GM23248 (cell line): Measurements from ENCODE around the gene TMEM72. TPM values are rescaled to one million over a fixed set of nuclear protein-coding genes. Genes with fewer than 3 reads are reported as not detected.

ENCODE experiments used
- DNase-seq: peaks from one replicate; pipeline ENCODE4 v3.0.0-alpha.2; 2015
- H2AFZ ChIP-seq: fragments of 200-600 bp; sonication (generic); 2 replicates; pipeline ENCODE4 v1.6.1; 2016; ENCODE audit warnings: antibody characterized with exemption
- H3F3A ChIP-seq: fragments of 200-600 bp; sonication (generic); 2 replicates; pipeline ENCODE4 v1.6.1; 2016; ENCODE audit warnings: mild to moderate bottlenecking, antibody characterized with exemption, mixed run types; ENCODE audit not compliant: insufficient read depth
- H3K27ac ChIP-seq: fragments of 200-600 bp; sonication (generic); 2 replicates; pipeline ENCODE4 v1.5.1; 2016; ENCODE audit warnings: mild to moderate bottlenecking
- H3K27me3 ChIP-seq: fragments of 200-600 bp; sonication (generic); replicated peaks from 2 replicates; pipeline ENCODE4 v1.6.1; 2016; ENCODE audit warnings: mild to moderate bottlenecking; ENCODE audit not compliant: insufficient read depth
- H3K36me3 ChIP-seq: fragments of 200-600 bp; sonication (generic); 2 replicates; pipeline ENCODE4 v1.6.1; 2016; ENCODE audit warnings: low read depth, mild to moderate bottlenecking
- H3K4me1 ChIP-seq: fragments of 200-600 bp; sonication (generic); 2 replicates; pipeline ENCODE4 v1.6.1; 2016; ENCODE audit warnings: mild to moderate bottlenecking; ENCODE audit not compliant: insufficient read depth
- H3K4me2 ChIP-seq: fragments of 200-600 bp; sonication (generic); one replicate; pipeline ENCODE4 v1.6.1; 2016; ENCODE audit warnings: mild to moderate bottlenecking; ENCODE audit not compliant: unreplicated experiment
- H3K4me3 ChIP-seq: fragments of 200-600 bp; sonication (generic); 2 replicates; pipeline ENCODE4 v1.5.1; 2016; ENCODE audit warnings: mild to moderate bottlenecking
- H3K79me2 ChIP-seq: fragments of 200-600 bp; sonication (generic); 2 replicates; pipeline ENCODE4 v1.6.1; 2016; ENCODE audit warnings: mild to moderate bottlenecking; ENCODE audit not compliant: insufficient read depth
- H3K9ac ChIP-seq: fragments of 200-600 bp; sonication (generic); 2 replicates; pipeline ENCODE4 v1.6.1; 2016; ENCODE audit warnings: mild to moderate bottlenecking
- H3K9me2 ChIP-seq: fragments of 200-600 bp; sonication (generic); 2 replicates; pipeline ENCODE4 v1.6.1; 2016; ENCODE audit warnings: mixed run types, mild to moderate bottlenecking, moderate library complexity; ENCODE audit not compliant: insufficient read depth
- H3K9me3 ChIP-seq: fragments of 200-600 bp; sonication (generic); one replicate; pipeline ENCODE4 v1.6.1; 2017; ENCODE audit warnings: low read depth
- H4K20me1 ChIP-seq: fragments of 200-600 bp; sonication (generic); 2 replicates; pipeline ENCODE4 v1.6.0; 2016; ENCODE audit not compliant: insufficient read depth
- EZH2 ChIP-seq: fragments of 200-600 bp; sonication (generic); IDR thresholded peaks from 2 replicates; pipeline ENCODE4 v1.6.1; 2018; ENCODE audit warnings: antibody characterized with exemption, mild to moderate bottlenecking; ENCODE audit not compliant: insufficient read depth, poor library complexity, severe bottlenecking
- EZH2phosphoT487 ChIP-seq: fragments of 200-600 bp; sonication (generic); IDR thresholded peaks from 2 replicates; pipeline ENCODE4 v1.6.1; 2018; ENCODE audit warnings: antibody characterized with exemption, moderate library complexity, mild to moderate bottlenecking, low read depth; ENCODE audit not compliant: insufficient read depth
- WGBS, 2 experiments: methylation state at CpG; one replicate each; pipeline ENCODE4 v1.1.6; 2015 to 2017; ENCODE audit warnings: low lambda C conversion rate in 2 of 2, low coverage in 1 of 2; ENCODE audit errors: missing lambda C conversion rate in 2 of 2; 5-methylcytosine and 5-hydroxymethylcytosine counted together
- in situ Hi-C: fragments of 300-500 bp; cut with MboI; formaldehyde crosslinking; loops from 2 replicates; pipeline ENCODE4 v1.15.0; 2020
- polyA plus RNA-seq: library from polyadenylated mRNA; unstranded; fragments of >200 nt; fragmentation: Nextera tagmentation; extraction: Ambion mirVana; gene quantifications from 2 replicates; pipeline ENCODE4 v1.2.1, GENCODE V29; 2016
- total RNA-seq: library from RNA; depleted of rRNA; stranded (reverse); fragments of >200 nt; shearing (Covaris generic); gene quantifications from 2 replicates; pipeline ENCODE4 v1.2.3, GENCODE V29; 2014

TMEM72 gene
- total and polyA plus RNA-seq, 2 experiments from 2014 or later, result not detected

GRCh38 chr10:44983066-44983894 is 72.1 kb downstream of the TMEM72 start:
- Histone ChIP-seq H3F3A (peaks cover 18% of the 10 kb centered on the region; the same call in 1 of the 2 replicates), H3K27me3 (no peaks in the 10 kb centered on the region), H3K4me1 (peaks cover 37% of the 10 kb centered on the region), H3K27ac (no peak overlapping the region), H3K9me2 (no peaks in the 10 kb centered on the region), H3K4me3 (no peak overlapping the region), H3K9me3 (no peaks in the 10 kb centered on the region), H3K79me2 (no peaks in the 10 kb centered on the region), H3K9ac (no peak overlapping the region), H2AFZ (no peak overlapping the region), H3K36me3 (no peaks in the 10 kb centered on the region), H3K4me2 (no peak overlapping the region), H4K20me1 (no peaks in the 10 kb centered on the region)
- TF ChIP-seq EZH2phosphoT487 (no peak), EZH2 (no peak)
- no peak for DNase-seq
- in situ Hi-C loops, result loop anchor here (25.0 kb wide), 1 partner anchor 1321 kb away; no protein-coding TSS in a partner anchor
- 95 to 99% methylated on average over 10 to 13 of the region's 13 CpGs for WGBS, 2 experiments

GRCh38 chr10:44983895-44984278 is 72.8 kb downstream of the TMEM72 start:
- DNase-seq, result no peak
- Histone ChIP-seq H3K9me2 (no peaks in the 10 kb centered on the region), H3K27me3 (no peaks in the 10 kb centered on the region), H3K4me2 (no peak overlapping the region), H4K20me1 (no peaks in the 10 kb centered on the region), H3K9ac (no peak overlapping the region), H3K36me3 (no peaks in the 10 kb centered on the region), H3K27ac (no peak overlapping the region), H3K4me1 (peaks cover 31% of the 10 kb centered on the region), H2AFZ (no peak overlapping the region), H3K79me2 (no peaks in the 10 kb centered on the region), H3K4me3 (no peak overlapping the region), H3K9me3 (no peaks in the 10 kb centered on the region), H3F3A (peaks cover 18% of the 10 kb centered on the region; the same call in 1 of the 2 replicates)
- TF ChIP-seq EZH2phosphoT487 (no peak), EZH2 (no peak)
- 94 to 95% methylated on average over 10 of the region's 10 CpGs for WGBS, 2 experiments
- in situ Hi-C loops, result loop anchor here (25.0 kb wide), 1 partner anchor 1322 kb away; no protein-coding TSS in a partner anchor

- Histone ChIP-seq H3K4me1 (peaks cover 26% of the 10 kb centered on the region), H3K79me2 (no peaks in the 10 kb centered on the region), H3K27me3 (no peaks in the 10 kb centered on the region), H2AFZ (no peak overlapping the region), H4K20me1 (no peaks in the 10 kb centered on the region), H3K9ac (no peak overlapping the region), H3K27ac (no peak overlapping the region), H3K36me3 (no peaks in the 10 kb centered on the region), H3K9me2 (no peaks in the 10 kb centered on the region), H3K9me3 (no peaks in the 10 kb centered on the region), H3K4me3 (no peak overlapping the region), H3K4me2 (no peak overlapping the region), H3F3A (peaks cover 18% of the 10 kb centered on the region; the same call in 1 of the 2 replicates)
- no peak for DNase-seq
- TF ChIP-seq EZH2phosphoT487 (no peak), EZH2 (no peak)
- WGBS, 2 experiments, result 93 to 96% methylated on average over 15 of the region's 15 CpGs
- in situ Hi-C loops, result loop anchor here (25.0 kb wide), 1 partner anchor 1322 kb away; no protein-coding TSS in a partner anchor
These were observed 73.5 kb downstream of the TMEM72 start for GRCh38 chr10:44984671-44985101.

GRCh38 chr10:44985175-44985681 is 74.1 kb downstream of the TMEM72 start:
- peaks cover 16% of the 10 kb centered on the region; the same call in 1 of the 2 replicates for H3F3A ChIP-seq
- DNase-seq, result no peak
- peaks cover 22% of the 10 kb centered on the region for H3K4me1 ChIP-seq
- no peaks in the 10 kb centered on the region for H3K36me3 ChIP-seq
- no peaks in the 10 kb centered on the region for H4K20me1 ChIP-seq
- H2AFZ ChIP-seq, result no peak overlapping the region
- no peaks in the 10 kb centered on the region for H3K9me2 ChIP-seq
- H3K79me2 ChIP-seq, result no peaks in the 10 kb centered on the region
- no peak overlapping the region for H3K4me2 ChIP-seq
- no peak overlapping the region for H3K27ac ChIP-seq
- WGBS, 2 experiments, result 64 to 66% methylated on average over 9 of the region's 9 CpGs
- H3K4me3 ChIP-seq, result no peak overlapping the region
- H3K27me3 ChIP-seq, result no peaks in the 10 kb centered on the region
- H3K9ac ChIP-seq, result no peak overlapping the region
- in situ Hi-C loops, result loop anchor here (25.0 kb wide), 1 partner anchor 1323 kb away; no protein-coding TSS in a partner anchor
- no peak for TF ChIP-seq EZH2
- TF ChIP-seq EZH2phosphoT487, result no peak
- H3K9me3 ChIP-seq, result no peaks in the 10 kb centered on the region
